ACC112 (cell line): Measurements from ENCODE around the gene CDH24.
"Not testable (repeated sequence)": the region's sequence is repeated elsewhere in the genome, so short reads cannot be mapped to it uniquely, and the experiment has no call there.

Experiments used
- H2AFZ ChIP-seq: fragments of 200-600 bp; sonication (generic); one replicate; pipeline ENCODE4 v1.6.0; 2017; ENCODE audit warnings: antibody characterized with exemption, low read length; ENCODE audit not compliant: unreplicated experiment
- H3K27ac ChIP-seq: fragments of 200-600 bp; sonication (generic); 2 replicates; pipeline ENCODE4 v1.5.1; 2014; ENCODE audit warnings: low read depth, mild to moderate bottlenecking, antibody characterized with exemption, low read length, moderate library complexity
- H3K27me3 ChIP-seq: fragments of 200-600 bp; sonication (generic); 2 replicates; pipeline ENCODE4 v1.6.1; 2014; ENCODE audit warnings: mild to moderate bottlenecking, antibody characterized with exemption, low read length, moderate library complexity, mixed read lengths; ENCODE audit not compliant: insufficient read depth
- H3K36me3 ChIP-seq: fragments of 200-600 bp; sonication (generic); 2 replicates; pipeline ENCODE4 v1.6.1; 2016; ENCODE audit warnings: mild to moderate bottlenecking, antibody characterized with exemption, low read length, moderate library complexity, mixed read lengths; ENCODE audit not compliant: insufficient read depth
- H3K4me1 ChIP-seq: fragments of 200-600 bp; sonication (generic); one replicate; pipeline ENCODE4 v1.6.1; 2016; ENCODE audit warnings: low read length, mixed read lengths; ENCODE audit not compliant: insufficient read depth, unreplicated experiment, control insufficient read depth
- H3K4me3 ChIP-seq: fragments of 200-600 bp; sonication (generic); 2 replicates; pipeline ENCODE4 v1.5.1; 2014; ENCODE audit warnings: mild to moderate bottlenecking, low read depth, low read length
- H3K79me2 ChIP-seq: fragments of 200-600 bp; sonication (generic); one replicate; pipeline ENCODE4 v1.6.0; 2016; ENCODE audit warnings: low read length; ENCODE audit not compliant: control insufficient read depth, unreplicated experiment, insufficient read depth

CDH24 gene

DNA sequence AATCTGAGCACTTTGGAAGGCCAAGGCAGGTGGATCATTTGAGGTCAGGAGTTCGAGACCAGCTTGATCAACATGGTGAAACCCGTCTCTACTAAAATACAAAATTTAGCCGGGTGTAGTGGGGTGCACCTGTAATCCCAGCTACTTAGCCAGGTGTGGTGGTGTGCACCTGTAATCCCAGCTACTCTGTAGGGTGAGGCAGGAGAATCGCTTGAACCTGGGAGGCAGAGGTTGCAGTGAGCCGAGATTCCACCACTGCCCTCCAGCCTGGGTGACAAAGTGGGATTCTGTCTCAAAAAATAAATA is 43.6 kb downstream of the CDH24 start:
- H3K4me1 ChIP-seq, H3K27me3 ChIP-seq, H3K4me3 ChIP-seq, H2AFZ ChIP-seq, H3K36me3 ChIP-seq, H3K27ac ChIP-seq, H3K79me2 ChIP-seq: not testable (repeated sequence)

DNA sequence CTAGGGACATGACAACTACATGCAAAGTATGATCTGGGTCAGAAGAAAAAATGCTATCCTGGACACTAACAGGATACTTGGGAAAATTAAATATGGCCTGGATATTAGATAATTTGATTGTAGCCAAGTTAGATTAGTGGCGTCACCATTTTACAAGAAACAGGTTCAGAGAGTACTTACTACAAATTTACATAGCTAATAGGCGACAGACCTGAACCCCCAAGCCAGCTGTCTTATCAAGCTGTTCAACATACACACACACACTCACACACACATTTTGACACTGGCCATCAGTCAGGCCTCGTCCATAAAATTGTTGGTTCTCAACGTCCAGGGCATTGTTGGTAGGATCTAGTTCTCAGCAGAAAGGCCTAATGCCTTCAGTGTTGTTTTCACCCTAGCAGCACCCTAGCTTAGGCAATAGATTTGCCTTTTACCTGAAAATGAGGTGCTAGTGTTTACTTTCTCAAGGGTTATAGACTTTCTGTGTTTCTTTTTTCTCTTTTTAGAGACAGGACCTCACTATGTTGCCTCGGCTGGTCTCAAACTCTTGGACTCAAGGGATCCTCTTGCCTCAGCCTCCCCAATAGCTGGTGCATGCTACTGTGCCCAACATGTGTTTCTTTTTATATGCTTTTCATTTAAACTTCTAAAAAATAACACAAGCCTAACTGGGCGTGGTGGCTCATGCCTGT is 44.1 kb downstream of the CDH24 start:
- no peak overlapping the region for H3K27ac ChIP-seq
- H3K4me3 ChIP-seq, result no peak overlapping the region
- peaks cover 12% of the 10 kb centered on the region for H3K4me1 ChIP-seq
- no peak overlapping the region for H2AFZ ChIP-seq
- no peaks in the 10 kb centered on the region for H3K36me3 ChIP-seq
- H3K79me2 ChIP-seq, result no peaks in the 10 kb centered on the region
- no peaks in the 10 kb centered on the region for H3K27me3 ChIP-seq

DNA sequence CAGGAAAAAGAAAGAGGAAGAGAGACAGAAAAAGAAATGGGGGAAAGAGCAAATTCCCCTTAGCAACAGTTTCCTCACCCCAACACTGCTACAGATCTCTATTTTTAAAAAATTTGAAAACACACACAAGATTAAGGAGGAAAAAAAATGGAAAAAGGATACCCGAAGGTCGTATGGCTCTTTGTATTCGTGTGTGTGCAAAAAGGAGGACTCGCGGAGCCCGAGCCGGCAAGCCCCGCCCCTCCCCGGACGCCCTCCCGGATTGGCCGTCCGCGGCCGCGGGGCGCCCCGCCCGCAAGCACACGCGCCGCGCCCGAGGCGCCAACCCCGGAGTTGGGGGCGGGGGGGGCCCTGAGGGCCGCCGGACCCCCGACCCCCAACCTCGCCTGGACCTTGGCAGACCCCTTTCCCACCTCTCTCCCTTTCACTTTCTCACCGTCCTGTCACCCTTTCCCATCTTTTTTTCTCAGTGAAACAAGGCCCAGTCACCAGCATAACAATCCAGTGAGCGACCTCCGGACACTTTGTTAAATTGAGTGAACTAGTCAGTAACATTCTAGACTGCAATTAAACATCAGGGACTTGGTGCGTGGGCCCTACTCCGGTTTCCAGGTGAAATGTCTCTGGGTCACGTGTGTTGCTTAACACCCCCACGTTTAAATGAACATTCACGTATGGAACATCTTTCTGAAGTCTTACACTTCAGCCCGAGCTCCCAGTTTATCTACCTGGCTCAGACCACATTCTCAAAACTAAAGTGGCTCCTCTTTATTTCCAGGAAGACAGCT is 47.2 kb downstream of the CDH24 start, which contains the start of gene C14orf93:
C14orf93 (minus strand) TSS at position 205 of the 788 bp plus-strand sequence. CDS start 11,120 bp downstream, outside the sequence.
- Histone ChIP-seq H2AFZ (peak within 1 kb of the TSS; percentile 86), H3K27ac (peak within 1 kb of the TSS; percentile 46), H3K79me2 (peaks cover 3% of the 10 kb centered on the region), H3K4me3 (peak within 1 kb of the TSS; percentile 81), H3K4me1 (peaks cover 30% of the 10 kb centered on the region), H3K36me3 (no peaks in the 10 kb centered on the region), H3K27me3 (no peaks in the 10 kb centered on the region)

DNA sequence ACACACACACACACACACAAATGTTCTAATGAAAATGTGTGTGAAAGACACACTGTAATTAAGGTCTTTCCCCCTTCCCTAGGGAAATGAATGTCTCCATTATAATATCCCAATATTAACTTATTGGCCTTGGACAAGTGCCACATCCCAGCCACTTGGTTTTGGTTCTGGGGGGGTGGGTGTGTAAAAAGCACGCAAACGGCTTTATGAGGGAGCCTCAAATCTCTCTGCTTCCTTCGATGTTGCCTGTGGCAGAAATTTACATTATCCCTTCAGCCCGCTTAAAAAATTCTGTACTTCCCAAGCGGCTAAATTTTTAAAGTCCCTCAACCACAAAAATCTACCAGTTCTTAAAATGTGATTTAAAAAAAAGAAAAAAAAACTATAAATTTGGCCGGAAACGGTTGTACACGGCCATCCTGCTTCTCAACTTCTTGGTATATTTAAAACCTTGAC is 47.8 kb downstream of the CDH24 start:
- Histone ChIP-seq H3K27me3 (no peaks in the 10 kb centered on the region), H3K79me2 (peaks cover 3% of the 10 kb centered on the region), H3K27ac (peak overlapping the region; percentile 46), H3K36me3 (no peaks in the 10 kb centered on the region), H2AFZ (peak overlapping the region; percentile 86), H3K4me3 (peak overlapping the region; percentile 81), H3K4me1 (peaks cover 30% of the 10 kb centered on the region)

DNA sequence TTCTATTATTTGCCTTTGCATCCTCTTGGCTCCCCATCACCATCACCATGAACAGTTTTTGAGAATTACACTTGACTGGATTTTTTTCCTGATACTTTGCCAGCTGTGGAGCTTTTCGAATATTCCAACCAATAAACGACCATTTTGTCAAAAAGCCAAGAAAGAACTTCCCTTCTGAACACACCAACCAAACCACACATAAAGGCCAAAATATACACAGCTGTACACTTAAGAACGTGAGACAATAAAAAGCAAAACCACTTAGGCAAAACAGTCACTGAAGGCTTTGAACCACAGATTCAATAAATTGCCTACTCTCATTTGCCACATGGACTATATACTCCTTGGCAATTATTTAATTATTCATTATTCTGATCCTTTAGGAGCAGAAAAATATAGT is 48.5 kb downstream of the CDH24 start:
- Histone ChIP-seq H3K79me2 (peaks cover 3% of the 10 kb centered on the region), H3K27me3 (no peaks in the 10 kb centered on the region), H3K36me3 (no peaks in the 10 kb centered on the region), H2AFZ (no peak overlapping the region), H3K27ac (peak overlapping the region; percentile 19), H3K4me1 (peaks cover 30% of the 10 kb centered on the region), H3K4me3 (peak overlapping the region; percentile 81)

DNA sequence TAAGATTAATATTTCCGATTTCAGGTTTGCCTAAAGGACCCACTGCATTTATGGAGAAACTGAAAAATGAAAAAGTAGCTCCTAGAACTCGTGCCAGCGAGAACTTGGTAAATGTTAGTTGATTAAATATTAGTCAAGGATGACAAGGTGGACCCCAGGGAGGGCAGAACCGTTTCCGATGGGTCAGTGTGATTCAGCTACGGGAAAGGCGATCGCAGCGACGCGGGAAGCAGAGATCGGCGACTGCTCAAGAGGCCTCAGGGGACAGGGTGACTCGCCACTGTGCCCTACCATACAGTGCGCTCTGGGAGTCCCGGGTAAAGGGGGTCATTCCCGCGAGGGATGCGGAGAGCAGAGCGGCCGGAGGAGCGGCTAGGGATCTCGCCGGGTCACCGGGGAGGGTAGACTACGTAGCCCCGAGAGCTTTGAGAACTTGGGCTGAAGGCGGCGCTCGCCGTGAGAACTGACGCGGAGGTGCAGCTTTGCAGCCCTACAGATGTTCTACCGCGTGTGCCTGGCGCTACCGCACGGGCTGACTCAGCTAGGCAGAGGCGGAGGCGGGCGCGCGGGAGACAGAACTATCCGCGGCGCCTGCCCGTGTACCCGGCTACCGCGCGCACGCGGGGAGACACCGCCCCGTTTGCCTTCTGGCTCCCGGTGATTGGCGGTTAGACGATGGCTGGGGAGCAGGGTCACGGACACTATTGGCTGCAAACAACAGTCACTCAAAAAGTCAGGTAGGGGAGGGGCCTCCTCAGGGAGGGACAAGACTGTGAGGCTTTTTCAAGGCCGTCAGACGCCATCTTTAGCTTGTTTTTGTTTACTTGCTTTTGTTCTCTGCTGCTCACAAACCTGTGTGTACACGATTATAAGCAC is 50.5 kb downstream of the CDH24 start:
- Histone ChIP-seq H3K79me2 (peaks cover 3% of the 10 kb centered on the region), H3K4me3 (peak overlapping the region; percentile 81), H3K4me1 (peaks cover 30% of the 10 kb centered on the region), H3K36me3 (no peaks in the 10 kb centered on the region), H3K27ac (peak overlapping the region; percentile 90), H3K27me3 (no peaks in the 10 kb centered on the region), H2AFZ (peak overlapping the region; percentile 99)

DNA sequence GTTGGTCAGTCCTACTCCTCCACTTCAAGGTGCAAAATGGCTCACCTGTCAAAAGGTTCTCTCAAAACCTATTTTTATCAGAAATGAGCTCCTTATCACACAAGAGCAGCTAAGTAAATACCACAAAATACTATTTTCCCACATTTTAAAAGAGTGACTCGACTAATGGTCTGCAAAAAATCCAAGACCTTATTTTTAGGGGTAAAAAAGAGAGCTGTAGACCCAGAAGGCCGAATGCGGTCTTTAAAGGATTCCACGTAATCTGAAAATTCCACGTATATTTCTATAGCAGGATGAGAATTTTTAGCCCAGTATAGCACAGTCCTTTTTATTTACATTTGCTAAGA is 51.2 kb downstream of the CDH24 start:
- Histone ChIP-seq H3K4me3 (peak overlapping the region; percentile 81), H3K4me1 (peaks cover 30% of the 10 kb centered on the region), H3K36me3 (no peaks in the 10 kb centered on the region), H3K79me2 (peaks cover 3% of the 10 kb centered on the region), H2AFZ (peak overlapping the region; percentile 55), H3K27me3 (no peaks in the 10 kb centered on the region), H3K27ac (peak overlapping the region; percentile 90)

DNA sequence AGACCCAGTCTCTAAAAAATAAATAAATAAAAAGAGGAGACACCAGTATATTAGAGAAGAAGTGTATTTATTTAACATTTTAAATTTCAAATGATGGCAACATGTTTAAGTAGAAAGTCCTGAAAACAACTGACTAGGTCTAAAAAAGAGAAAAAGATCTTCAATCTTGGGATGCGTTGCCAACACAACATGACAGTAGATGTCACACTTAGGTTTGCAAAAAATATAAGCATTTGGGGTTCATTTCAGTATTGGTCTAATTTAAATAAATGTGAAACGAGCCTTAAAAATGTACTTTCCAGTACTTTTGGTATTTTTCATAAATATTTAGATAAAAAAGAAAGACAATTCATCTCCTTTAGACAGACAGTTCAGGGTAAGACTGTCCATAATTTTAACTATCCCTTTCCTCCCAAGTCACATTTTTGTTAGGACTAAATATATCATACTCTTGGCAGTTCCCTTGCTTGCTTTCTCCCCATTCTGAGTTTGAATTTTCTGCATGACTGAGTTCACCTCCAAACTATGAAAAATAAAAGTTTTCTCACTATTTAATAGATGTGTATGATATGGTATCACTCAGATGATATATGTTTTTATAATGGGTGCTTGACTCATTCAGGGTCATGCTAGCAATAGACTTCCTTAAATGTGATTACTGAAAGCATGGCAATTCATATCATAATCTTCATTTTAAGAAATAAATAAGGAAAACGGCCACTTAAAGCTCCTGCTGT is 51.7 kb downstream of the CDH24 start:
- Histone ChIP-seq H3K27ac (peak overlapping the region; percentile 90), H3K4me1 (peaks cover 30% of the 10 kb centered on the region), H2AFZ (peak overlapping the region; percentile 55), H3K36me3 (no peaks in the 10 kb centered on the region), H3K79me2 (peaks cover 3% of the 10 kb centered on the region), H3K27me3 (no peaks in the 10 kb centered on the region), H3K4me3 (peak overlapping the region; percentile 81)

DNA sequence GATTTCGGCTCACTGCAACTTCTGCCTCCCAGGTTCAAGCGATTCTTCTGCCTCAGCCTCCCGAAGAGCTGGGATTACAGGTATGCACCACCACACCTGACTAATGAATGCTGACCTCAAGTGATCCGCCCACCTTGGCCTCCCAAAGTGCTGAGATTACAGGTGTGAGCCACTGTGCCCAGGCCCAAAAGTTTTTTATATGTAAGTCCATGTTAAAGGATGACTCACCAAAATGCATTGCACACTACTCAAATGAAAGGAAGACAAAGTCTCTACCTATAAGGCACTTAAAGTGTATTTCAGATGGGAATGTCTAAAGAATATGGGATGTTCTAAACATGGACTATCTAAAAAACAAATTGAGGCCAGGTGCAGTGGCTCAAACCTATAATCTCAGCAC is 53.0 kb downstream of the CDH24 start:
- not testable (repeated sequence) for H2AFZ ChIP-seq, H3K36me3 ChIP-seq, H3K4me3 ChIP-seq, H3K27me3 ChIP-seq, H3K27ac ChIP-seq, H3K79me2 ChIP-seq
- H3K4me1 ChIP-seq, result peaks cover 28% of the 10 kb centered on the region

DNA sequence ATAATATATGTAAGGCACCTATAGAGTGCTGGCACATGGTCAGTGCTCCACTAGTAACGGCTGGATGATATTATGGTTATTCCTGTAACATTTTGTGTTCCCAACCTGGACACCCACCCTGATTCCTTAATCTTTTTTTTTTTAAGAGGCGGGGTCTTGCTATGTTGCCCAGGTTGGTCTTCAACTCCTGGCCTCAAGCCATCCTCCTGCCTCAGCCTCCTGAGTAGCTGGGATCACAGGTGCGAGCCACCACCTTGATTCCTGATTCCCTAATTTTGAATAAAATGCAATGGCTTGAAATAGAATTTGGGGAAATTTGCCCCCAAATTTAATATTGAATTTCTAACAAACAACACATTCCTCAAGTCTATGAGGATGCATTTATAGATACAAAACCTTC is 54.7 kb downstream of the CDH24 start:
- Histone ChIP-seq H2AFZ (no peak overlapping the region), H3K36me3 (no peaks in the 10 kb centered on the region), H3K79me2 (peaks cover 3% of the 10 kb centered on the region), H3K27me3 (no peaks in the 10 kb centered on the region), H3K4me1 (peaks cover 17% of the 10 kb centered on the region), H3K4me3 (no peak overlapping the region), H3K27ac (no peak overlapping the region)
